GM21737 (cell line): ENCODE data around the gene MXRA7.
A peak's percentile ranks its signal among the peaks of the same experiment; 100 is the strongest.

Experiments
- ATAC-seq: cut with Tn5 transposase; IDR thresholded peaks from one replicate; pipeline ENCODE4 v1.9.1; 2021; ENCODE audit warnings: mild to moderate bottlenecking, moderate library complexity; ENCODE audit not compliant: unreplicated experiment

Gene MXRA7

GRCh38 chr17:76697702-76698465, 12.9 kb downstream of the MXRA7 start:
- ATAC-seq, result no peak

- ATAC-seq, result peak; percentile 73
These were observed 13.7 kb downstream of the MXRA7 start for GRCh38 chr17:76696763-76697701.

GRCh38 chr17:76695059-76695831, 15.5 kb downstream of the MXRA7 start:
- no peak for ATAC-seq

GRCh38 chr17:76691379-76692191, 19.2 kb downstream of the MXRA7 start:
- ATAC-seq, result no peak

- ATAC-seq, result no peak
These were observed 20.0 kb downstream of the MXRA7 start for GRCh38 chr17:76690596-76691280.

GRCh38 chr17:76689859-76690258, 20.9 kb downstream of the MXRA7 start:
- no peak for ATAC-seq

- no peak for ATAC-seq
These were observed 22.6 kb downstream of the MXRA7 start for GRCh38 chr17:76688165-76688622.

- ATAC-seq, result no peak
These were observed 23.2 kb downstream of the MXRA7 start for GRCh38 chr17:76687298-76688164.

GRCh38 chr17:76686538-76687297, 24.0 kb downstream of the MXRA7 start:
- ATAC-seq, result no peak

- ATAC-seq, result no peak
These were observed 24.9 kb downstream of the MXRA7 start for GRCh38 chr17:76685846-76686245.

- ATAC-seq, result no peak
These were observed 25.4 kb downstream of the MXRA7 start for GRCh38 chr17:76685366-76685765.

- ATAC-seq, result no peak
These were observed 26.0 kb downstream of the MXRA7 start for GRCh38 chr17:76684756-76685155.

- no peak for ATAC-seq
These were observed 26.6 kb downstream of the MXRA7 start for GRCh38 chr17:76683921-76684745.

GRCh38 chr17:76683011-76683755, 27.6 kb downstream of the MXRA7 start:
- no peak for ATAC-seq

GRCh38 chr17:76682296-76682695, 28.5 kb downstream of the MXRA7 start:
- no peak for ATAC-seq
